NK-92 (cell line): ENCODE measurements around the gene MFAP4.

Source experiments
- DNase-seq: peaks from one replicate; lab custom pipeline; 2025; ENCODE audit not compliant: unreplicated experiment; lab: John Stamatoyannopoulos, UW

The MFAP4 gene

GRCh38 chr17:19387921-19388521 lies 1.0 kb upstream of the MFAP4 start:
- no peak for DNase-seq

GRCh38 chr17:19386051-19386929 lies 700 bp downstream of the MFAP4 start:
- no peak for DNase-seq

- DNase-seq = no peak
Observed at GRCh38 chr17:19385521-19385983, 1.4 kb downstream of the MFAP4 start.

- no peak for DNase-seq
Observed at GRCh38 chr17:19384723-19385391, 2.1 kb downstream of the MFAP4 start.

GRCh38 chr17:19383681-19384470 lies 3.1 kb downstream of the MFAP4 start:
- DNase-seq = no peak

GRCh38 chr17:19382531-19383444 lies 4.2 kb downstream of the MFAP4 start:
- DNase-seq = no peak

GRCh38 chr17:19381741-19382444 lies 5.1 kb downstream of the MFAP4 start:
- DNase-seq = no peak

- no peak for DNase-seq
Observed at GRCh38 chr17:19381361-19381740, 5.6 kb downstream of the MFAP4 start.

- no peak for DNase-seq
Observed at GRCh38 chr17:19380481-19381301, 6.3 kb downstream of the MFAP4 start.

GRCh38 chr17:19379361-19380065 lies 7.5 kb downstream of the MFAP4 start:
- DNase-seq = no peak

GRCh38 chr17:19378416-19379360 lies 8.3 kb downstream of the MFAP4 start, which contains the start of gene MAPK7:
Gene MAPK7, plus strand, starts transcription at chr17:19378498. Its CDS starts 403 bp downstream, at chr17:19378901.
- no peak for DNase-seq

- DNase-seq = peak; percentile 54
Observed at GRCh38 chr17:19377602-19378415, 9.2 kb downstream of the MFAP4 start.

GRCh38 chr17:19376811-19377210 lies 10.2 kb downstream of the MFAP4 start:
- DNase-seq = no peak

GRCh38 chr17:19375732-19376131 lies 11.3 kb downstream of the MFAP4 start:
- no peak for DNase-seq

GRCh38 chr17:19374136-19374535 lies 12.9 kb downstream of the MFAP4 start:
- no peak for DNase-seq
